Putamen (tissue), 1 donor: Measurements from ENCODE around the gene AKR1B1.

Experiments
- DNase-seq: peaks from one replicate; pipeline ENCODE4 v3.0.0-alpha.2; 2016; ENCODE audit warnings: low spot score

AKR1B1 gene

DNA sequence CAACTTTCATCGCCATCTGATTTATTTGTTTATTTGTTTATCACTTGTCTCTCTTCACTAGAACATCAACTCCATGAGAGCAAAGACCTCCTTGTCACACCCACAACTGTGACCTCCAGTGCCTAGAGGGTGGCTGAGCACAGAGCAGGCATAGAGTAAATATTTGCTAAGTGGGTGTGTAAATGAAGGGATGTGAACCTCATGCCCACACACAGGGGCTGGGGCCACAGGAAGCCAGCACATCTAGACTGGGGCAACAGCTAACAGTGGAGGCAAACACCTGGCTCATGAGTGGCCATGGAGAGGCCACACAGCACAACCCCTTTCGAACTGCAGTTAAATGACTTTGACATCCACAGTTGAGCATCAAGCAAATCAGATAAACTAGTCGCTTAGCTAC is 39.8 kb downstream of the AKR1B1 start:
- no peak for DNase-seq

DNA sequence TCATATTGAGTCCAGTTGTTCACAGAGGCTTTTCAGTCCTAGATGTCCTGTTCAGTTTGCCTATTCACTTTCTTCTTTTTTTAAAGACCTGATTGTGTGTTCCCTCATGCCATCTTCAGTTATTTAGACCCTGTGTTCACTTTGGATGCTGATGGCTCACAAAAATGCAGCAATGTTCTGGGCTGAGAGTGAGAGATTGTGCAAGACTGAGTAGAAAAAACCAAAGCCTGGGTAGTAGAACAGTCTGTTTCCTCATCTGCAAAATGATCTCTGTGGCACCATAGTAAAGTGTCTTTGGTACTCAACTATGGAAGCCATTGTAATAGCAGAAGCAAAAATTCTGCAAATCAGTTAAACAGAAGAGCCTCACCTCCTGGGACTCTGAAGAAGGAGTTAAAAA is 43.2 kb downstream of the AKR1B1 start:
- DNase-seq, result no peak

DNA sequence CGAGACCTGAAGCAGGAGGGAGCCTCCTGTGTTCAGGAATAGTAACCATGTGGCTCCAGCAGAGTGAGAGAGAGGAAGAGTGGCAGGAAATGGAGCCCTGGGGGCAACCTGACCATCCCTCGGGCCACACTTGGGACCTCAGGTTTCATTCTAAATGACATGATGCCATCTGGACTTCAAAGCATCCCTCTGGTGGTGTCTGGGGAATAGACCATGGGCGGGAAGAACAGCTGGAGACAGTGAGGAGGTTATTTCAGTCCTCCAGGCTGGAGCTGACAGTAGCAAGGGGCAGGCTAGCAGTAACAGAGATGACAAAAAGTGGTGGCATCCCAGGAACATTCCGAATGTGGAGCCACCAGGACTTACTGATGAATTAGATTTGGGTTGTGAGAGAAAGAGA is 44.8 kb downstream of the AKR1B1 start:
- DNase-seq, result no peak

DNA sequence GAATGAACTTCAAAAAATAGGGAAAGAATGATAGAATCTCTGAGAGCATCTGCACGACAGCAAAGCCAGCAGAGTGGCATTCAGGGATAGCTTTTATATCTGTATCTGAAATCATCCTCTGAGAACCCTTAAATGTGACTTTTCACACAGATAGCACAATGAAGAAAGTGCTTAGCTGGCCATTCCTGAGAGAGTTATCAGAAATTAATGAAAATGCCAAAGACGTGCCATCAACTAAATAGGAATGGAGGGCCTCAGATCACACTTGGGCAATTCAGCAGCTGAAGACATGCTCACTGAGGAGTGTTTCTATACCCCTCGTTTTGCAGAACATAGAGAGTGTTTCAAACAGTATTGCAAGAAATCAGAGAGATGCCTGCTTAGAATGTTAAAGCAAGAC is 51.6 kb downstream of the AKR1B1 start:
- no peak for DNase-seq

DNA sequence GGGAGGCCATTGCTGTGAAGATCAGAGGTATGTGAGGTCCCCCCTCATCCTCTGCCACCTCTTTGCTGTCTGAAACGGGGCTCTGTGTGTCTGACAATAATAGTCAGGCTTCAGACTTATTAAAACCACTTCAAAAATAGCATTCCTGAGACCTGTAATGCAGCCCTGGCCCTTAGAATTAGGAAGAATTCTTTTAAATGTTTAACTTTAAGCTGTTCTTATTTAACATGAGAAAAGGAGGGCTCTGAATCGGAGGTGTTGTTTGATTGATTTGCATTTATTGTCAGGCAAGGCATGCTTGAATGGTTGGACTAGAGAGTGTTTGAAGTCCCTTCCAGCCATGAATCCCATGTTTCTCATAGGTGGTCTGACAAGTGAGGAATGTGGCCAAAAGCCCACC is 52.5 kb downstream of the AKR1B1 start:
- no peak for DNase-seq

DNA sequence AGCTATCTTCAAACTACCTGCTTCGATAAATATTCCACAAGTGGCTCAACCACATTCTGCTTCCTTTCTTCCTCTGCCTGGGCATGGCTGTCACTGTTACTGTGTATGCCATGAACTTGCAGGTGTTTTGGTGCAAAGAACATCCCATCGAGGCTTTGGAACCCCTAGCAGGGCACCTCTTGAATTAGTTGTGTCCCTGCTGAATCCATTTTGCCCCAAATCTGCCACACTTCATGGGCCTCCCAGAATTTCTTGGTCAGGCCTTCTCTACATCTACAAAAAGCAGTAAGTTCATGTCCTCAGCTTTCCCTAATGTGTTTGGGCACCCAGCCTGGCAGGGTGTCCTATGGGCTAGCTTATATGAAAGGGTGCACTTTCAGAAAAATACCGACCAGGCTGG is 53.6 kb downstream of the AKR1B1 start:
- no peak for DNase-seq

DNA sequence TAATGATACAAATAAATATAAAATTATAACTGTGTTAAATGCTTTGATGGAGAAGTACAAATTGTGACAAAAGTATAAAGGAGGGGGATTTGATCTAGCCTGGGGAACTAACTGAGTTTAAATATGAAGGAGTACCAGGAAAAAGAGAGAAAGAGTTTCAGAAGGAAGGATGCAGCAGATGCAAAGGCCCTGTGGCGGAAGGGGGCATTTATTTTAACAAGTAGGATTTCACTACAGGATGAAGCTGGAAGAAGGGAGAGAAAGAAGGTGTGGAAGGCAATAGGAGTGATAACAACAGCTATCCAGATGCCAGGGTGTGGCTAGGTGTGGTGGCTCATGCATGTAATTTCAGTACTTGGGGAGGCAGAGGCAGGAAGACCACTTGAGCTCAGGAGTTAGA is 55.8 kb downstream of the AKR1B1 start:
- no peak for DNase-seq

DNA sequence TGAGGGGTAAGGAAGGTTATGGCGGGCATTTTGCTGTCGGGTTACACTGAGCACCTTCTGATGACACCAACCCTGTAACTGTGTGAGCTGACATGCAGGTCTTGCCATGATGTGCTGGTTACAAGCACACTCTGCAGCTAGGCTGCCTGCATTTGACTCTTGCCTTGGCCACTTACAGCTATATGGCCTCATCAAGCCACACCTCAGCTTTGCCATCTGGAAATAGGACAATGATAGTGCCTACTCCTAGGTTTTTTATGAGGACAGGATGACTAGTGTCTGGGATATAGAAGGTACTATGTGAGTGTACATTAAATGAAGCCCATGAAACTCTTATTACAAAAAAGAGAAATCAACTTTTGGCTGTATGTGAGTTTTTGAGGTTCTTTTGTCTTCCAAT is 58.0 kb downstream of the AKR1B1 start:
- no peak for DNase-seq

DNA sequence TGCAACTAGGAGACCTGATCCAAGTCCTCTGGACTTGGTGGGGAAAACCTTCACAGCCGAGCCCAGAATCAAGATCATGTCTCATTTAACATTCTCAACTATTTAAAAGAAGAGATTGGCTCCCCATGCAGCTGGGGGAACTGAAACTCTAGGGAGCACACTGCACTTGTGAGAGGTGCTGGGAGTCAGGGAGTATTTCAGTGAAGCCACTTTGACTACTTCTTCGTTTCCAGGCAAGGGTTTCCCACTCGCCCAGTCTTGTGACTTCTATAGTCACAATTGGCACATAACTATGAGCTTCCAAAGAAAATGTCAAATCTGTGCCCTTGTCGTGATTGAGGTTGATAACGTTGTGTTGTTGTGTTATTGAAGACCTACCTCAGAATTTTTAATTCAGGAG is 62.9 kb downstream of the AKR1B1 start:
- DNase-seq, result no peak

DNA sequence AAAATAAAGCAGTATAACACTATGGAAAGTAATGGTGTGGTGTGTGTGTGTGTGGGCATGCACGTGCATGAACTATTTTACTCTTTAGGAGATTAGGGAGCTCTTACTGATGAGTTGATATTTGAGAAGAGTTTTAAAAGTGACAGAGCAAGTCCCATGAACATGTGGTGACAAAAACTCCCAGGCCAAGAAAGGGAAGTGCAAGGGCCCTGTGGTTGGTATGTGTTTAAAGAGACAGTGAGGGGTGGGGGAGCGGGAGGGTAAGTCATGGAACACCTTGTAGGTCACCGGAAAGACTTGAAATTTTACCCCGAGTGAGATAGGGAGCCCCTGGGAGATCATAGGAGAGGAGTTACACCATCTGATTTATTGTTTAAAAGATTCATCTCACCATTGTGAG is 63.3 kb downstream of the AKR1B1 start:
- no peak for DNase-seq

DNA sequence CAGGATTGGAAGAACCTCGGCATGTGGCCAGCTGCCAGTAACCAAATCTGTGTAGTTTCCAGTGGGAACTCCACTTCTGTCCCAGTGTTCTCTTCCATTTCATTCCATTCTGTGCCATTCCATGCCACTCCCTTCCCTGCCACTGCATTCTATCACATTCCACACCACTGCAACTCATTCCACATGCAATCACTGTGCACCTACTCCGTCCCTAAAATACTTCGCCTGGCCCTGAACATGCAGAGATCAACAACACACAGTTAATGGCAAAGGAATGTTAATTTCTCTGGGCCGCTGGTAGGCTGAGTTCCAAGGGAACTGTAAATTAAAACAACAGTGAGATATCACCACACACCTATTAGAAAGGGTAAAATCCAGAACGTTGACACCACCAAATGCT is 64.8 kb downstream of the AKR1B1 start:
- no peak for DNase-seq
